ENCODE results near the gene NOS2. TPM values are rescaled to one million over a fixed set of nuclear protein-coding genes. Genes with fewer than 3 reads are reported as not detected.
A peak's percentile ranks its signal among the peaks of the same experiment; 100 is the strongest.

The NOS2 gene
- total RNA-seq, 4 donors from 2014 or later, result 6.7 to 16.5 (median 7.7) TPM

GRCh38 chr17:27805520-27806146, 5.3 kb upstream of the NOS2 start:
- peaks cover 5 to 37% (median 12%) of the 10 kb centered on the region in 4 donors for H3K4me1 ChIP-seq
- peak; percentile 81 to 94 (median 91) for TF ChIP-seq CTCF (IDR thresholded peaks at IDR 0.05)
- TF ChIP-seq POLR2A (IDR thresholded peaks at IDR 0.05), result no peak
- DNase-seq, result peak; percentile 84 to 94 (median 85)
- no peaks in the 10 kb centered on the region for H3K9me3 ChIP-seq
- H3K36me3 ChIP-seq, result no peaks in the 10 kb centered on the region
- peak overlapping the region; percentile 23 to 46 (median 40) for H3K4me3 ChIP-seq
- peak overlapping the region; percentile 61 to 79 (median 71) for H3K27ac ChIP-seq
- no peaks in the 10 kb centered on the region for H3K27me3 ChIP-seq

GRCh38 chr17:27804113-27804512, 3.8 kb upstream of the NOS2 start:
- H3K27ac ChIP-seq, result no peak overlapping the region

GRCh38 chr17:27802962-27803680, 2.8 kb upstream of the NOS2 start:
- H3K27ac ChIP-seq, result no peak overlapping the region
- DNase-seq, result no peak
- TF ChIP-seq POLR2A (IDR thresholded peaks at IDR 0.05), result no peak
- no peak for TF ChIP-seq CTCF (IDR thresholded peaks at IDR 0.05)

More at GRCh38 chr17:27804113-27804512, 3.8 kb upstream of the NOS2 start:
- no peak for TF ChIP-seq CTCF (IDR thresholded peaks at IDR 0.05)
- TF ChIP-seq POLR2A (IDR thresholded peaks at IDR 0.05), result no peak
- Histone ChIP-seq H3K36me3 (no peaks in the 10 kb centered on the region), H3K27me3 (no peaks in the 10 kb centered on the region), H3K4me1 (peaks cover 5 to 35% (median 12%) of the 10 kb centered on the region in 4 donors), H3K4me3 (no peak overlapping the region), H3K9me3 (no peaks in the 10 kb centered on the region)
- DNase-seq, result no peak

GRCh38 chr17:27802033-27802432, 1.7 kb upstream of the NOS2 start:
- Histone ChIP-seq H3K9me3 (no peaks in the 10 kb centered on the region), H3K4me1 (peaks cover 0 to 31% (median 3%) of the 10 kb centered on the region in 4 donors), H3K4me3 (no peak overlapping the region), H3K27me3 (no peaks in the 10 kb centered on the region), H3K27ac (no peak overlapping the region), H3K36me3 (no peaks in the 10 kb centered on the region)
- no peak for DNase-seq
- TF ChIP-seq POLR2A (IDR thresholded peaks at IDR 0.05) (no peak), CTCF (IDR thresholded peaks at IDR 0.05) (no peak)

More at GRCh38 chr17:27802962-27803680, 2.8 kb upstream of the NOS2 start:
- no peak overlapping the region for H3K4me3 ChIP-seq
- no peaks in the 10 kb centered on the region for H3K9me3 ChIP-seq
- peaks cover 0 to 36% (median 6%) of the 10 kb centered on the region in 4 donors for H3K4me1 ChIP-seq
- no peaks in the 10 kb centered on the region for H3K27me3 ChIP-seq
- no peaks in the 10 kb centered on the region for H3K36me3 ChIP-seq

- Histone ChIP-seq H3K36me3 (no peaks in the 10 kb centered on the region), H3K4me3 (no peak overlapping the region), H3K4me1 (peaks cover 0 to 30% (median 0%) of the 10 kb centered on the region in 4 donors), H3K27ac (peak overlapping the region in 2 of 4 donors; percentile 28 to 40), H3K27me3 (no peaks in the 10 kb centered on the region), H3K9me3 (no peaks in the 10 kb centered on the region)
- DNase-seq, result no peak
- no peak for TF ChIP-seq CTCF (IDR thresholded peaks at IDR 0.05)
These were observed 2.0 kb downstream of the NOS2 start for GRCh38 chr17:27798376-27798775.
